ENCODE measurements around the gene RPP21. TPM values are rescaled to one million over a fixed set of nuclear protein-coding genes. Genes with fewer than 3 reads are reported as not detected.

The RPP21 gene
- total and polyA plus RNA-seq, 10 of the 15 experiments (the other 5 are each of a cell fraction or from before 2014, with no cell fraction given) = 14.3 to 94.6 (median 42.1) TPM

GRCh38 chr6:30326526-30327231, 18.3 kb upstream of the RPP21 start, which contains the start of gene TRIM39 (continued):
- TF ChIP-seq IRF4 (IDR thresholded peaks at IDR 0.05; ENCODE audit: low read depth, low read length) (no peak), CUX1 (IDR thresholded peaks at IDR 0.05; ENCODE audit: insufficient replicate concordance, low read depth, low read length) (no peak), SUZ12 (IDR thresholded peaks at IDR 0.05; ENCODE audit: unreplicated experiment) (no peak), E4F1 (IDR thresholded peaks at IDR 0.05; ENCODE audit: borderline replicate concordance, partially characterized antibody) (no peak), CEBPZ (IDR thresholded peaks at IDR 0.05; ENCODE audit: low read depth, low read length) (no peak), SP1 (IDR thresholded peaks at IDR 0.05; ENCODE audit: low read depth, low read length) (no peak), ZNF622 (IDR thresholded peaks at IDR 0.05) (no peak), SMAD1 (IDR thresholded peaks at IDR 0.05; ENCODE audit: low read depth, partially characterized antibody) (no peak), LARP7 (IDR thresholded peaks at IDR 0.05) (peak; percentile 99), KLF5 (IDR thresholded peaks at IDR 0.05; ENCODE audit: partially characterized antibody) (no peak), SIN3A (IDR thresholded peaks at IDR 0.05; ENCODE audit: low read depth, low read length) (peak; percentile 87; the same call in 1 of the 2 replicates), CBX3 (IDR thresholded peaks at IDR 0.05; ENCODE audit: borderline replicate concordance, low read depth) (no peak), CREB1 (IDR thresholded peaks at IDR 0.05; ENCODE audit: low read depth) (0 out of 2 replicates have a peak, but pooled peaks have one; percentile 53), BHLHE40 (IDR thresholded peaks at IDR 0.05; ENCODE audit: borderline replicate concordance in 1 of 2, low read depth in 2 of 2, low read length in 1 of 2) (peak; percentile 44 to 85; a peak in 3 of 4 replicates)
